IPS DF 6.9 (cell line): ENCODE results near the gene IL37.

Source experiments
- DNase-seq: peaks from one replicate; pipeline ENCODE4 v3.0.0-alpha.2; 2013; ENCODE audit warnings: low read depth, low spot score
- H3K27ac ChIP-seq: one replicate; pipeline ENCODE4 v1.5.1; 2013; ENCODE audit warnings: low read length, control low read depth
- H3K27me3 ChIP-seq: 2 replicates; pipeline ENCODE4 v1.6.1; 2013; ENCODE audit warnings: mild to moderate bottlenecking, low read length; ENCODE audit not compliant: control insufficient read depth, insufficient read depth
- H3K36me3 ChIP-seq: 2 replicates; pipeline ENCODE4 v1.6.1; 2013; ENCODE audit warnings: low read length; ENCODE audit not compliant: control insufficient read depth, insufficient read depth
- H3K4me1 ChIP-seq: 2 replicates; pipeline ENCODE4 v1.6.1; 2013; ENCODE audit warnings: low read length; ENCODE audit not compliant: control insufficient read depth, insufficient read depth
- H3K4me3 ChIP-seq: 2 replicates; pipeline ENCODE4 v1.5.1; 2013; ENCODE audit warnings: mild to moderate bottlenecking, low read length
- H3K9me3 ChIP-seq: 2 replicates; pipeline ENCODE4 v1.6.1; 2013; ENCODE audit warnings: low read length, inconsistent platforms; ENCODE audit not compliant: control insufficient read depth, insufficient read depth
- WGBS: extraction: QIAGEN DNeasy Blood & Tissue Kit; methylation state at CpG from one replicate; pipeline ENCODE4 v1.1.7; 2013; ENCODE audit warnings: mixed read lengths, missing lambda C conversion rate; ENCODE audit not compliant: insufficient read length, insufficient coverage; 5-methylcytosine and 5-hydroxymethylcytosine counted together

The IL37 gene, protein sequence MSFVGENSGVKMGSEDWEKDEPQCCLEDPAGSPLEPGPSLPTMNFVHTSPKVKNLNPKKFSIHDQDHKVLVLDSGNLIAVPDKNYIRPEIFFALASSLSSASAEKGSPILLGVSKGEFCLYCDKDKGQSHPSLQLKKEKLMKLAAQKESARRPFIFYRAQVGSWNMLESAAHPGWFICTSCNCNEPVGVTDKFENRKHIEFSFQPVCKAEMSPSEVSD

DNA sequence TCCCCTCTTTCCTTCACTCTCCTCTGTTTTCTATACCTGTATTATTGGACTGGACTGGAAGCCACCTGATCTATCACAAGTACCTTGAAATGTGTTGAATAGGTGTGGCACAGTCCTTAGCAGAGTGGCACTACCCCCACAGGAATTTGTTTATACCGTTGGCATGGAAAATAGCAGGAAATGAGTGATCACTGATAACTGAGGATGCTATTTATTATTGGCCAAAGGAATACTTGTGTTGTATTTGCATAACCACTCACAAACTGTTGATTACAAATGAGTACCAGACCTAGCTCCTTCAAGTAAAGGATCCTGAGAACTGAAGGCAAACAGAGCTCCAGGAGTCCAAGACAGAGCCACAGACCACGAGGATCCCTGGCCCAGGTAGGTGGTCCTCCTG lies at the start of gene IL37:
Gene IL37, plus strand, starts transcription at position 301 of the 400 bp plus-strand sequence. CDS start 1,848 bp downstream, outside the sequence.
- H3K4me1 ChIP-seq, result no peaks in the 10 kb centered on the region
- H3K9me3 ChIP-seq, result no peaks in the 10 kb centered on the region
- H3K4me3 ChIP-seq, result no peak within 1 kb of the TSS
- H3K36me3 ChIP-seq, result no peaks in the 10 kb centered on the region
- no peak within 1 kb of the TSS for H3K27ac ChIP-seq
- no peaks in the 10 kb centered on the region for H3K27me3 ChIP-seq
- no CpG with 5 or more reads among the region's 2 CpGs for WGBS
- DNase-seq, result no peak

DNA sequence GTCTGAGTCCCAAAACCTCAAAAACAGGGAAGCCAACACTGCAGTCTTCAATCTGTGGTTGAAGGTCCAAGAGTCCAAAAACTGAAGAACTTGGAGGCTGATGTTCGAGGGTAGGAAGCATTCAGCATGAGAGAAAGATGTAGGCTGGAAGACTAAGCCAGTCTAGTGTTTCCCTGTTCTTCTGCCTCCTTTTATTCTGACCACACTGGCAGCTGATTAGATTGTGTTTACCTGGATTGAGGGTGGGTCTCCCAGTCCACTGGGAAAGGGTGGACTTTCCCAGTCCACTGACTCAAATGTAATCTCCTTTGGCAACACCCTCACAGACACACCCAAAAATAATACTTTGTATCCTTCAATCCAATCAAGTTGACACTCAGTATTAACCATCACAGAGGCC lies 46.9 kb upstream of the IL37 start:
- peaks cover 4% of the 10 kb centered on the region for H3K9me3 ChIP-seq
- WGBS, result no CpG with 5 or more reads among the region's 1 CpG
- DNase-seq, result no peak
- 0 out of 2 replicates have a peak, but pooled peaks cover 2% of the 10 kb centered on the region for H3K36me3 ChIP-seq
- H3K27me3 ChIP-seq, result no peaks in the 10 kb centered on the region
- no peak overlapping the region for H3K4me3 ChIP-seq
- no peaks in the 10 kb centered on the region for H3K4me1 ChIP-seq
- H3K27ac ChIP-seq, result no peak overlapping the region

DNA sequence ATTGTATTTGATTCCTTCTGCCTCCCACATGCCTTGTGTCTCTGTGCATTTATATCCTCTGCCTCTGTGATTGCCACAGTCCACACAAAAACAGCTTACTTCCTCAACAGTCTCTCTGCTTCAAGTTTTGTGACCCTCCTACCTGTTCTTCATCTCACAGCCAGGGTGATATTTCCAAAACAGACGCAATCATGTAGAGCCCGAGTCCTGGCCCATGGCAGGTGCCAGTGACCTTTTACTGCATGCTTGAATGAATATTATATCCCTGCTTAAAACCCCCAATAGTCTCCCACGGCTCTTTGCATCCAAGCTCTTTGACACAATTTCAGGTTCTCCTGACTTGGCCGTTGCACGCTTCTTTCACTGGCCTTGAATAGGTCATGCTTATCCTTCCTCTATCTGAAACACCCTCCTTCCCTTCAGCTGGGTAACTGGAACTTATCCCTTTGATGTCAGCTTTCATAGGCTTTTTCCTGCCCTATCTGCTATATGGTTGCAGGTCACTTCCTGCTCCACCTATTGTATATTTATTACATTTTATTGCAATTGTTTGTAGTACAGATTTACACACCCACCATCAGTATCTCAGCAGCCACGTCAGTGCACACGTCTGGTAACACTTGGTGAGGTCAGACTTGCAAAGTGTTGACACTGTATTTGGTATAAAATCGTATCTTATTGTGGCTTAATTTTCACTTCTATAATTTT lies 44.7 kb upstream of the IL37 start:
- Histone ChIP-seq H3K4me1 (peaks cover 2% of the 10 kb centered on the region; the same call in 1 of the 2 replicates), H3K27ac (no peak overlapping the region), H3K4me3 (no peak overlapping the region), H3K9me3 (peaks cover 4% of the 10 kb centered on the region), H3K27me3 (no peaks in the 10 kb centered on the region), H3K36me3 (0 out of 2 replicates have a peak, but pooled peaks cover 2% of the 10 kb centered on the region)
- no CpG with 5 or more reads among the region's 8 CpGs for WGBS
- DNase-seq, result no peak

DNA sequence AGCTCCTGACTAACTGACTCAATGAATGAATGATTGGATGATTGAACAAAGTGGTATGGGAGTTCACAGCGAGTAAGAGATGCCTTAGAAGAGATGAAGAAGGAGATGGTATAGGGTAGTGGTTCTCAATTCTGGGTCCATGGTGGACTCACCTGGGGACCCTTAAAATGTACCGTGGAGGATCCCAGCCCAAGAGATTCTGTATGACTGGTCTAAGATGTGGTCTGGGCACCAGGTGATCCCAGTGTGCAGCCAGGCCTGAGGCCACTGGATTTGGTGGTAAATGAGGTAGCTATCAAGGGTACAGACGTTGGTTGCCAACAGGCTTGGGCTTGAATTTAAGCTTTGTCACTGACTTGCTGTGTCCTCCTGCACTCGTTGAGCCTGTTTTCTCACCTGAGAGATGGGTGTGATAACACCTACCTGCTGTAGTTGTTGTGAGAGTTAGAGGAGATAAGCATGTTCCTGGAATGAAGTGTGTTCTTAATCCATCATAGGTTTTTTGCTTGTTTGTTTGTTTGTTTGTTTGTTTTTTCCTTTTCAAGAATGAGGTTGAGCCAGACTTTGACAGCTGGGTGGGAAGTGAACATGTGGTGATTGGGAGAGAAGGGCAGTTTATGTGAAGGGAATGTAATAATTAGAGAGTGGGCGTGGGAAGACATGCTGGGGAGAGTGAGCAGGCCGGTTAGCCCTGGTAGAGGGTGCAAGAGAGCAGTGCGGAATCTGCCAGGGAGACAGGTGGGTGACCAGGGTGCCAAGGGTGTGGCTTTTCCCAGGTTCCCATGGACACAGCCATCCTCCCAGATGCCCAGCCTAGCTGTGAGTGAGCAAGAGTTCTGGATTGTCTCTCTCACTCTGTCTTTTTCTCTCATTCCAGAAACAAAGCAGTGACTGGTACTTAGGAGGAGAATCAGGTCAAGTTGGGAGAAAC lies 43.0 kb upstream of the IL37 start:
- H3K36me3 ChIP-seq, result 0 out of 2 replicates have a peak, but pooled peaks cover 2% of the 10 kb centered on the region
- H3K27ac ChIP-seq, result no peak overlapping the region
- no peak for DNase-seq
- H3K27me3 ChIP-seq, result no peaks in the 10 kb centered on the region
- H3K4me3 ChIP-seq, result no peak overlapping the region
- peaks cover 4% of the 10 kb centered on the region for H3K9me3 ChIP-seq
- peaks cover 2% of the 10 kb centered on the region; the same call in 1 of the 2 replicates for H3K4me1 ChIP-seq
- 100% methylated on average over 1 of the region's 7 CpGs for WGBS

DNA sequence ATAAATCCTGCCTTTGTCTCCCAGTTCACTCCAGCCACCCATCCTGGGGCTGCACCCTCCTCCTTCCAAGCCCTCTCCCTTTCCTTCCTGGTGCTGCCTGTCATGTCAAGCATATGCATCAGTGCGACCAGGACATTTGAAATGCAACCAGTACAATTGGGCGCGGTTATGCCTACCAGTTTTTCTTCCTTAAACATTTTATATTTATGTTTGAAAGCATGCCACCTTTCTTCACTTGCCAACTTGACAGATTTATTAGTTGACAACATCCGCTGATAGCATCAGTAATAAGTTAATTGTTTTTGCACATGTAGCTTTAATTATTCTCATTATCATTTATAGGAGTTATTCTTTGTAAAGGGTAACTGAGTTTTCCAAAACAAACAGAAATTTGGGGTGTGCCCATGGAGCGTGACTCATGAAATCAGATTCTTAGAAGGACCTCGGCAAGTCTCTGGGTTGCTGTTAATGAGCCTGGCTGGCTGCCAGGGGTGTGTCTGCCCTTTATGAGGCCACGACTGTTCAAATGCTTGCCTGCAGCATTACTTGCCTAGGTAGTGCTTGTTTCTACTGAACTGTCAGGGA lies 41.6 kb upstream of the IL37 start:
- H3K4me3 ChIP-seq, result no peak overlapping the region
- DNase-seq, result no peak
- peaks cover 2% of the 10 kb centered on the region; the same call in 1 of the 2 replicates for H3K4me1 ChIP-seq
- 0 out of 2 replicates have a peak, but pooled peaks cover 2% of the 10 kb centered on the region for H3K36me3 ChIP-seq
- H3K27me3 ChIP-seq, result no peaks in the 10 kb centered on the region
- no CpG with 5 or more reads among the region's 7 CpGs for WGBS
- no peak overlapping the region for H3K27ac ChIP-seq
- H3K9me3 ChIP-seq, result peaks cover 4% of the 10 kb centered on the region

DNA sequence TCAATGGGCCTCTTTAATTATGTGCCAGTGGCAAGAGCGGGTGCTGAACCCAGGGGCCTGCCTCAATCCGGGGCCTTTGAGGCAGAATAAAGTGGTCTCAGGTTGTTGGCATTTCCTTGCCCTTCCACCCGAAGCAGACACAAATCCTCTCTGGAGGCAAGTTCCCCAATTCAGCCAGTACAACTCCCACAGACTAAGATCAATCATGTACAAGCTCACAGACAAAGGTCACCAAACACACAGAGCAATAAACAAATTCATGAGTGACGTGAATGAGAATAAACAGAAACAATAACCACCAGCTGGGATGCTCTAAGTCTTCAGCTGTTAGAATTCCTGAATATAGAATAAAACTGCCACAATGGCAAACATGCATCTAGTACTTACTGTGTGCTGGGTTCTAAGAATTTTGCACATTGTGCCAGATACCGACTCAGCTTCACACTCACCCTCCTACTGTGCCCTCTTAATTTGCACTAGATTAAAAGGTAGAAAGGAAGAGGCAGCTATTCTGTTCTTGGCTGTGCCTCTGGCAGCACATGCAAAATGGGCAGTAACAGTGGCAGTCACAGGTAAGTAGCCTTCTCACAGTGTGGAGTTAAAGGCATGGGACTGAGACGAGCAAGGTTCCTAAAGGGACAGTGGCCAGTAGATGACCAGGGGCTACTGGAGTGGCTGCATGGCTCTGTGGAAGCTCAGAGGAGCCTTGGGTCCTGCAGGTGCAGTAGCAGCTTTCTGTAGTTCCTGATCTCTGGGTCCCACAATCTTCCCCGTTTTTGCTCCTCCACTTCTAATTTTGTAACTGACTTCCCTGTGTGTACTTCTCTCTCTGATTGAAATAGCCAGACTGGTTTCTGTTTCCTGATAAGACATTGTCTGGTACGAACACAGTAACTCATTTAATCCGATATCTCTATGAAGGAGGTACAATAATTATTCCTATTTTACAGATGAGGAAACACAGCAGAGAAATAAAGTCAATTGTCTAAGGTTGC lies 39.8 kb upstream of the IL37 start:
- Histone ChIP-seq H3K4me3 (no peak overlapping the region), H3K27ac (no peak overlapping the region), H3K27me3 (no peaks in the 10 kb centered on the region), H3K4me1 (peaks cover 2% of the 10 kb centered on the region; the same call in 1 of the 2 replicates), H3K9me3 (no peaks in the 10 kb centered on the region; the same call in 1 of the 2 replicates), H3K36me3 (no peaks in the 10 kb centered on the region)
- DNase-seq, result no peak
- WGBS, result no CpG with 5 or more reads among the region's 9 CpGs

DNA sequence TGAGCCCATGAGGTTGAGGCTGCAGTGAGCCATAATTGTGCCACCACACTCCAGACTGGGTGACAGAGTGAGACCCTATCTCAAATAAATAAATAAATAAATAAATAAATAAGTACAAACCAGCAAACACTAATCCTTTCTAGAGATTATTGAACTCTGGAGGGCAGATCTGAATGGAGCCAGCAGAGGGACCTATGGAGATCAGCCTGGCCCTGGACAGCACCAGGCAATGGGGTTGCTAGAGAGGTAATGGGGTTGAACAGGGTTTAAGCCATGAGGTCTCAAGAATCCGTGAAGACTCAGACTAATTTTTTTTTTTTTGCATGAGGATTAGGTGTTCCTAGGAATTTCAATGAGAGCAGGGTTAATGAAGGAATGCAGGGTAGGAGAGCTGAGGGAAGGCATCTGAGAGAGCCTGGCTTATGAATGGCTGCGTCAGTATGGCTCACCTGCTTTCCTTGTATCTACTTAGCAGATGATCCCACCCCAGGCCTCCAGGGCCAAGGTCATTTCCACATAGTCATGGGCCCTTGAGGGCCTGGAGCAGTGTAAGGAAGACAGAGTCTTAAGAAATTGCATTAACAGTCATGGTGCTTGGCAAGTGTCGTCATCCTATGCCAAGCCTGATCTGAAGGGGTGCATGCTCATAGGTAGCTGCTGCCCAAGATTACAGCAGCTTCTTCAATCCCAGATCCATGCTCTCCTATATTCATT lies 34.6 kb upstream of the IL37 start:
- H3K9me3 ChIP-seq, result no peaks in the 10 kb centered on the region
- H3K4me3 ChIP-seq, result no peak overlapping the region
- H3K36me3 ChIP-seq, result no peaks in the 10 kb centered on the region
- no peak overlapping the region for H3K27ac ChIP-seq
- DNase-seq, result no peak
- H3K27me3 ChIP-seq, result no peaks in the 10 kb centered on the region
- H3K4me1 ChIP-seq, result no peaks in the 10 kb centered on the region
- no CpG with 5 or more reads among the region's 3 CpGs for WGBS

DNA sequence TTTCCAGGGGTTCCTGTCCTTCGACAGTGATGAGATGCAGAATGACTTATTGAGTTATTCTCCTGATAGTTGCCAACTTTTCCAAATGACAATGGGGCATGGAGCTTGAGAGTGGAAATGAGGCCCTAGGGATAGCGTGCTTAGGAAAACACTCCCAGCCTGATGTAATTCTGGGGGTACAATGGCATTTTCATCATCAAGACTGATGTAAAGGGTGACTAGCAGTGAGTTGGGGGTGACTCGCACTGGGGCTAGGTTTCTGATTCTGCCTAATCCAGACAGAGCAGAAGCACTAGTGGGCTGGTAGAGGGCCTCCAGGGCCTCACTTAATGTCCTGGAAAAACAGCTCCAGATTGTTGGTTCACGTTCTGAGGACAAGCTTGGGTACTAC lies 34.0 kb upstream of the IL37 start:
- Histone ChIP-seq H3K4me1 (no peaks in the 10 kb centered on the region), H3K36me3 (no peaks in the 10 kb centered on the region), H3K27ac (no peak overlapping the region), H3K27me3 (no peaks in the 10 kb centered on the region), H3K4me3 (no peak overlapping the region), H3K9me3 (no peaks in the 10 kb centered on the region)
- no CpG with 5 or more reads among the region's 4 CpGs for WGBS
- no peak for DNase-seq

DNA sequence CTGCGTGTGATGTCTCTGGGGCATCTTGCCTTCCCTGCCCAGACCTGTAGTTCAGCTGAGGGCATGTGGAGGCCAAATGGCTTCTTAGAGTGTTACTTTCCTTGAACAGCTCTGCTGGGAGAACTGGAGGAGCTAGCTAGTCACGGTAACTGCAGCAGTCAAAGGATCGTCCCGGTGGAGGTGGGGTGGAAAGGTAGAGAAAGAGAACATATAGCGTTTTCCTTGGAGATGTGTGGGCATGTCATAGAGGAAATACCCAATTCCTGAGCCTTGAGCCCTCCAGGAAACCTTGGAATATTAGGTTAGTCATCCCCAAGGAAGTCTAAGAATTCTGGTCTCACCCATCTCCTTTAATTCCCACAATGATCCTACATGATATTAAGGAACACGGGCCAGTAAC lies 33.5 kb upstream of the IL37 start:
- no CpG with 5 or more reads among the region's 6 CpGs for WGBS
- H3K36me3 ChIP-seq, result no peaks in the 10 kb centered on the region

More for the DNA sequence above, 33.5 kb upstream of the IL37 start:
- H3K27me3 ChIP-seq, result no peaks in the 10 kb centered on the region
- H3K27ac ChIP-seq, result no peak overlapping the region
- DNase-seq, result no peak
- no peak overlapping the region for H3K4me3 ChIP-seq
- H3K9me3 ChIP-seq, result no peaks in the 10 kb centered on the region
- H3K4me1 ChIP-seq, result no peaks in the 10 kb centered on the region
